HG02943 (cell line): Measurements from ENCODE around the gene FBXO39.
"Not testable (repeated sequence)": the region's sequence is repeated elsewhere in the genome, so short reads cannot be mapped to it uniquely, and the experiment has no call there.

Experiments used
- ATAC-seq: cut with Tn5 transposase; IDR thresholded peaks from one replicate; pipeline ENCODE4 v1.9.1; 2021; ENCODE audit warnings: mild to moderate bottlenecking, low read depth, moderate library complexity; ENCODE audit not compliant: unreplicated experiment

FBXO39 gene

GRCh38 chr17:6787081-6787693 is 11.2 kb downstream of the FBXO39 start:
- ATAC-seq, result no peak

GRCh38 chr17:6789146-6789545 is 13.1 kb downstream of the FBXO39 start:
- no peak for ATAC-seq

- ATAC-seq, result no peak
Observed at GRCh38 chr17:6793748-6794493, 17.9 kb downstream of the FBXO39 start.

GRCh38 chr17:6796017-6796886 is 20.2 kb downstream of the FBXO39 start:
- ATAC-seq, result no peak

- ATAC-seq, result no peak
Observed at GRCh38 chr17:6796887-6797490, 21.0 kb downstream of the FBXO39 start.

- no peak for ATAC-seq
Observed at GRCh38 chr17:6797718-6798351, 21.8 kb downstream of the FBXO39 start.

- no peak for ATAC-seq
Observed at GRCh38 chr17:6799738-6800137, 23.7 kb downstream of the FBXO39 start.

- ATAC-seq, result no peak
Observed at GRCh38 chr17:6800422-6801027, 24.5 kb downstream of the FBXO39 start.

GRCh38 chr17:6811510-6811909 is 35.5 kb downstream of the FBXO39 start:
- ATAC-seq, result no peak

GRCh38 chr17:6812295-6812694 is 36.3 kb downstream of the FBXO39 start:
- ATAC-seq, result no peak

GRCh38 chr17:6815775-6816174 is 39.8 kb downstream of the FBXO39 start:
- ATAC-seq, result no peak

- ATAC-seq, result not testable (repeated sequence)
Observed at GRCh38 chr17:6816368-6816767, 40.4 kb downstream of the FBXO39 start.

GRCh38 chr17:6818938-6819337 is 42.9 kb downstream of the FBXO39 start:
- ATAC-seq, result no peak

GRCh38 chr17:6823011-6823442 is 47.0 kb downstream of the FBXO39 start:
- ATAC-seq, result no peak

GRCh38 chr17:6830383-6830986 is 54.5 kb downstream of the FBXO39 start:
- ATAC-seq, result no peak

- no peak for ATAC-seq
Observed at GRCh38 chr17:6831661-6832263, 55.7 kb downstream of the FBXO39 start, which contains the start of gene TEKT1. TSS of gene TEKT1 (minus strand) at chr17:6831729. CDS start at chr17:6830376, 1,353 bp downstream.
